Neural progenitor cell (in vitro differentiated cells): ENCODE results near the gene CD40.

Experiments
- EZH2phosphoT487 ChIP-seq: fragments of 200-600 bp; sonication (generic); IDR thresholded peaks from 2 replicates; pipeline ENCODE4 v1.6.1; 2017; ENCODE audit warnings: antibody characterized with exemption
- TF ChIP-seq, protein P1 (sequence below): fragments of 200-600 bp; sonication (generic); IDR thresholded peaks from 2 replicates; pipeline ENCODE4 v1.5.1; 2017; ENCODE audit warnings: antibody characterized with exemption, mild to moderate bottlenecking

DNA sequence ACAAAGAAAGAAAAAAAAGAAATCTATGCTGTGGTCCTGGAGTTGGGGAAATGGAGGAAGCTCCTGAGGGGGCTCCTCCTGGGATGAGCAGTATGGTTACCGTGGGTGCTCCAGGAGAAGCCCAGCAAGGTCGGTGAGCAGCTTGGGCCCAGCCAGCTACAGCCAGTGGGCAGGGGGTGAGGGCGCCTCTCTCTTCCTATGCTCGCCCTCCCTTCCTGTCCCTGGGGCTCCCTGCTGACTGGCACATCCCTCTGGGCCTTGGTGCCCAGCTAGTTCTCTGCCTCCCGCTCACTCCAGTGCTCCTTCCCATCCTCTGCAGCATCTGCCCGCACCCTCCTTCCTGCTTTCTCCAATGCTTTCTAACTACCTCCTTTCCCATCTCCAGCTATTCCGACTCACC lies 16.6 kb downstream of the CD40 start:
- TF ChIP-seq, protein P1, sequence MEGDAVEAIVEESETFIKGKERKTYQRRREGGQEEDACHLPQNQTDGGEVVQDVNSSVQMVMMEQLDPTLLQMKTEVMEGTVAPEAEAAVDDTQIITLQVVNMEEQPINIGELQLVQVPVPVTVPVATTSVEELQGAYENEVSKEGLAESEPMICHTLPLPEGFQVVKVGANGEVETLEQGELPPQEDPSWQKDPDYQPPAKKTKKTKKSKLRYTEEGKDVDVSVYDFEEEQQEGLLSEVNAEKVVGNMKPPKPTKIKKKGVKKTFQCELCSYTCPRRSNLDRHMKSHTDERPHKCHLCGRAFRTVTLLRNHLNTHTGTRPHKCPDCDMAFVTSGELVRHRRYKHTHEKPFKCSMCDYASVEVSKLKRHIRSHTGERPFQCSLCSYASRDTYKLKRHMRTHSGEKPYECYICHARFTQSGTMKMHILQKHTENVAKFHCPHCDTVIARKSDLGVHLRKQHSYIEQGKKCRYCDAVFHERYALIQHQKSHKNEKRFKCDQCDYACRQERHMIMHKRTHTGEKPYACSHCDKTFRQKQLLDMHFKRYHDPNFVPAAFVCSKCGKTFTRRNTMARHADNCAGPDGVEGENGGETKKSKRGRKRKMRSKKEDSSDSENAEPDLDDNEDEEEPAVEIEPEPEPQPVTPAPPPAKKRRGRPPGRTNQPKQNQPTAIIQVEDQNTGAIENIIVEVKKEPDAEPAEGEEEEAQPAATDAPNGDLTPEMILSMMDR = no peak
- no peak for TF ChIP-seq EZH2phosphoT487
